Loucy (cell line): ENCODE results near the gene KLF13.

Experiments
- H2AFZ ChIP-seq: fragments of 200-600 bp; sonication (generic); 2 replicates; pipeline ENCODE4 v1.6.0; 2016; ENCODE audit warnings: antibody characterized with exemption, mild to moderate bottlenecking, low read length, moderate library complexity
- H3F3A ChIP-seq: fragments of 200-600 bp; 2 replicates; pipeline ENCODE4 v1.6.0; 2016; ENCODE audit warnings: antibody characterized with exemption, low read depth, mild to moderate bottlenecking
- H3K27me3 ChIP-seq: fragments of 200-600 bp; sonication (generic); 2 replicates; pipeline ENCODE4 v1.6.1; 2014; ENCODE audit warnings: low read length, mild to moderate bottlenecking; ENCODE audit not compliant: insufficient read depth, poor library complexity, severe bottlenecking
- H3K36me3 ChIP-seq: fragments of 200-600 bp; sonication (generic); 2 replicates; pipeline ENCODE4 v1.6.1; 2016; ENCODE audit warnings: low read length; ENCODE audit not compliant: insufficient read depth
- H3K4me1 ChIP-seq: fragments of 200-600 bp; sonication (generic); 2 replicates; pipeline ENCODE4 v1.5.1; 2014; ENCODE audit warnings: low read length, mild to moderate bottlenecking; ENCODE audit not compliant: insufficient read depth, poor library complexity, severe bottlenecking
- H3K4me2 ChIP-seq: fragments of 200-600 bp; sonication (generic); 2 replicates; pipeline ENCODE4 v1.6.0; 2014; ENCODE audit warnings: antibody characterized with exemption, low read length, low read depth, mild to moderate bottlenecking; ENCODE audit not compliant: poor library complexity, severe bottlenecking
- H3K4me3 ChIP-seq: fragments of 200-600 bp; sonication (generic); 2 replicates; pipeline ENCODE4 v1.5.1; 2014; ENCODE audit warnings: low read length, mild to moderate bottlenecking, mixed read lengths; ENCODE audit not compliant: poor library complexity, severe bottlenecking
- H3K79me2 ChIP-seq: fragments of 200-600 bp; sonication (generic); 2 replicates; pipeline ENCODE4 v1.6.1; 2014; ENCODE audit warnings: low read length; ENCODE audit not compliant: insufficient read depth
- H3K9ac ChIP-seq: fragments of 200-600 bp; sonication (generic); 2 replicates; pipeline ENCODE4 v1.6.0; 2014; ENCODE audit warnings: mild to moderate bottlenecking, low read depth, low read length, moderate library complexity; ENCODE audit not compliant: poor library complexity, severe bottlenecking
- H3K9me2 ChIP-seq: fragments of 200-600 bp; sonication (generic); replicated peaks from 2 replicates; pipeline ENCODE4 v1.6.1; 2016; ENCODE audit warnings: low read depth, low read length, mixed read lengths
- H3K9me3 ChIP-seq: fragments of 200-600 bp; sonication (generic); 2 replicates; pipeline ENCODE4 v1.6.1; 2014; ENCODE audit warnings: mild to moderate bottlenecking, antibody characterized with exemption, low read length, low read depth; ENCODE audit not compliant: insufficient read depth
- H4K20me1 ChIP-seq: fragments of 200-600 bp; sonication (generic); 2 replicates; pipeline ENCODE4 v1.6.0; 2014; ENCODE audit warnings: antibody characterized with exemption, low read length, mild to moderate bottlenecking; ENCODE audit not compliant: insufficient read depth, poor library complexity, severe bottlenecking
- EZH2phosphoT487 ChIP-seq: fragments of 200-600 bp; IDR thresholded peaks from 2 replicates; pipeline ENCODE4 v1.6.1; 2018; ENCODE audit warnings: antibody characterized with exemption, mild to moderate bottlenecking, moderate library complexity, borderline replicate concordance
- TF ChIP-seq, protein P1 (sequence below): fragments of 200-600 bp; sonication (generic); conservative IDR thresholded peaks from 2 replicates; pipeline ENCODE4 v1.5.1; 2014; ENCODE audit warnings: mild to moderate bottlenecking, antibody characterized with exemption, low read length

KLF13 gene

DNA sequence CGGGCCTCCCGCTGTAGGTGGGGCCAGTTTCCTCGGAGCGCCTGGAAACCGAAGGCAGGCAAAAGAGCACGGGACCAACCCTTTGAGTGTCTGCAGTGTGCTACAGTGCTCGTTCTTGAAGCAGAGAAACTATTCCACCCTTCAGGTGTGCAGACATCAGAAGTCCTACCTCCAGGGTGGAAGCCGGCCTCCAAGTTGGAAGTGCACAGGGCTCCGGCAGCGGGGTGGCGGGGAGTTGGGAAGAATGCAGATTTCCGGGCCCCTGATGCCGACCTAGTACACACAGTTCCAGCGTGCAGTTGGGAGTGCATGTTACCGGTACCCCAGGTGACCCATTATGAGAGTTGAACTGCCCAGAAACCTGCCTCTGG lies 3.0 kb downstream of the KLF13 start:
- H3K4me1 ChIP-seq, result peaks cover 60% of the 10 kb centered on the region
- no peaks in the 10 kb centered on the region for H3K9me3 ChIP-seq
- no peak overlapping the region for H2AFZ ChIP-seq
- peaks cover 3% of the 10 kb centered on the region; the same call in 1 of the 2 replicates for H3F3A ChIP-seq
- no peaks in the 10 kb centered on the region for H3K36me3 ChIP-seq
- H3K9ac ChIP-seq, result peak overlapping the region; percentile 51
- no peaks in the 10 kb centered on the region for H3K9me2 ChIP-seq
- peak overlapping the region; percentile 86 for H3K4me3 ChIP-seq
- peaks cover 73% of the 10 kb centered on the region for H3K79me2 ChIP-seq
- peak overlapping the region; percentile 84 for H3K4me2 ChIP-seq
- TF ChIP-seq EZH2phosphoT487, result no peak
- TF ChIP-seq, protein P1, sequence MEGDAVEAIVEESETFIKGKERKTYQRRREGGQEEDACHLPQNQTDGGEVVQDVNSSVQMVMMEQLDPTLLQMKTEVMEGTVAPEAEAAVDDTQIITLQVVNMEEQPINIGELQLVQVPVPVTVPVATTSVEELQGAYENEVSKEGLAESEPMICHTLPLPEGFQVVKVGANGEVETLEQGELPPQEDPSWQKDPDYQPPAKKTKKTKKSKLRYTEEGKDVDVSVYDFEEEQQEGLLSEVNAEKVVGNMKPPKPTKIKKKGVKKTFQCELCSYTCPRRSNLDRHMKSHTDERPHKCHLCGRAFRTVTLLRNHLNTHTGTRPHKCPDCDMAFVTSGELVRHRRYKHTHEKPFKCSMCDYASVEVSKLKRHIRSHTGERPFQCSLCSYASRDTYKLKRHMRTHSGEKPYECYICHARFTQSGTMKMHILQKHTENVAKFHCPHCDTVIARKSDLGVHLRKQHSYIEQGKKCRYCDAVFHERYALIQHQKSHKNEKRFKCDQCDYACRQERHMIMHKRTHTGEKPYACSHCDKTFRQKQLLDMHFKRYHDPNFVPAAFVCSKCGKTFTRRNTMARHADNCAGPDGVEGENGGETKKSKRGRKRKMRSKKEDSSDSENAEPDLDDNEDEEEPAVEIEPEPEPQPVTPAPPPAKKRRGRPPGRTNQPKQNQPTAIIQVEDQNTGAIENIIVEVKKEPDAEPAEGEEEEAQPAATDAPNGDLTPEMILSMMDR, result no peak
- H3K27me3 ChIP-seq, result no peaks in the 10 kb centered on the region
- H4K20me1 ChIP-seq, result peaks cover 67% of the 10 kb centered on the region

DNA sequence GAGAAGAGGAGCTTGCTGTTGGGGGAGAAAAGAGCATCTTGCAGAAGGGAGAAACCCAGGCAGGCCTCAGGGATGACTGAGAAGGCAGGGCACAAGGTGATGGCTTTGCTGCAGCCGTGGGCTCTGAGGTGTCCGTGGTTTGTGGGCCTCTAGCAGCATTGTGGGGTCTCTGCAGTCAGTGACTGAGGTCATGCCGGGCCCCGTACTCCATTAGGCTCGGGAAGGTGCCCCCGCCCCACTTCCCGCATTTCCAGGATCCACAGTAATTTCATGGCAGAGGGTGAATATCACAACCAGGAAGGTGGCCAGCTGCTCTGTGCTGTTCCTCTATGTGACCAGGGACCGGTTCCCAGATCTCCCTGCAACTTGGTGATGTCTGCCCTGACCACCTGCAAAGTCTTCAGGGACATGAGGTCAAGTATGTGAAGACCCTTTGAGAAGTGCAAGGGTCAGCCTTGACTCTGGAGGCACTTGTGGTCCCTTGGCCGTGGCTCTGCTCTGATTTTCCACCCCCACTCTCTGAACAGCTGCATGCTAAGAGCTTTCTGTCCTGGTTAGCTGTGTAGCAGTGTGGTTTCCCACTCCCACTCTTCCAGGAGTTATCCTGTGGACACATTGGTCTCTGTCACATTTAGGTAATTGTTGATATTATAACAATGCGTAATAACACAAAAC lies 3.6 kb downstream of the KLF13 start:
- Histone ChIP-seq H3F3A (peaks cover 3% of the 10 kb centered on the region; the same call in 1 of the 2 replicates), H4K20me1 (peaks cover 70% of the 10 kb centered on the region), H3K9me2 (no peaks in the 10 kb centered on the region), H2AFZ (no peak overlapping the region), H3K9me3 (no peaks in the 10 kb centered on the region), H3K79me2 (peaks cover 73% of the 10 kb centered on the region), H3K9ac (peak overlapping the region; percentile 51), H3K36me3 (no peaks in the 10 kb centered on the region), H3K27me3 (no peaks in the 10 kb centered on the region), H3K4me2 (peak overlapping the region; percentile 84), H3K4me1 (peaks cover 53% of the 10 kb centered on the region), H3K4me3 (peak overlapping the region; percentile 86)
- TF ChIP-seq, protein P1, result no peak
- no peak for TF ChIP-seq EZH2phosphoT487

DNA sequence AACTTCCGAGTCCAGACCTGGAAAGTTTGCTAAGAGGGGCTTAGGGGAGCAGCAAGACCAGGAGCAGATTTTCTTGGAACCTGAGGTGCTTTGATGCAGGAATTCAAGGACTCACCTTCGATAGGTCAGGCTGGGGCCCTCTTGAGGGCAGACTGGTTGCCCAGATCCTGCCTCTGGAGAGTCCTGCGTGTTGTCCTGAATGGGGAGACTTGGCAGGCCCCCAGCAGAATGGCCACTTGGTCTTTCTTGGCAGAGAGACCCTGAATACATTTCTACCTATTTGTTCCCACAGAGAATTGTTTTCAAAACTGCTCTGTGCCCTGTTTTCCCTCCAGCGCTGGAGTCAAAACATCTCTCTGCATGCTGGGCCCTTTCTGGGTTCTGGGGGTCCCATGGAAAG lies 4.2 kb downstream of the KLF13 start:
- Histone ChIP-seq H3K4me2 (peak overlapping the region; percentile 84), H3K9me3 (no peaks in the 10 kb centered on the region), H3K9me2 (no peaks in the 10 kb centered on the region), H2AFZ (no peak overlapping the region), H3K9ac (peak overlapping the region; percentile 46), H3F3A (peaks cover 2% of the 10 kb centered on the region; the same call in 1 of the 2 replicates), H3K4me1 (peaks cover 52% of the 10 kb centered on the region), H3K27me3 (no peaks in the 10 kb centered on the region), H4K20me1 (peaks cover 73% of the 10 kb centered on the region), H3K79me2 (peaks cover 78% of the 10 kb centered on the region), H3K36me3 (no peaks in the 10 kb centered on the region), H3K4me3 (peak overlapping the region; percentile 86)
- TF ChIP-seq EZH2phosphoT487, result no peak
- TF ChIP-seq, protein P1, result no peak
